ENCODE measurements around the gene CADM2.

CADM2 gene

GRCh38 chr3:85524104-85524503 lies 565.3 kb downstream of the CADM2 start:
- TF ChIP-seq ATF2 (tag by site-specific recombination; IDR thresholded peaks at IDR 0.05; ENCODE audit: low read depth), result peak; percentile 66
- no peak for TF ChIP-seq ZNF664 (tag by site-specific recombination; IDR thresholded peaks at IDR 0.05)
- H3K4me3 ChIP-seq (ENCODE audit: low read depth, low read length), result no peak overlapping the region
- ChIA-PET POLR2A (interaction anchor here (0.5 kb wide), 1 partner anchor 26 kb away, joined by 6 read pairs; no protein-coding TSS in a partner anchor), CTCF (no interaction called here)
- no peak overlapping the region for H3K27ac ChIP-seq (ENCODE audit: extremely low read depth, low read depth, low read length)
- no peaks in the 10 kb centered on the region for H3K9me3 ChIP-seq (ENCODE audit: control insufficient read depth, insufficient read depth, low read depth, low read length)
- no peaks in the 10 kb centered on the region for H3K36me3 ChIP-seq (ENCODE audit: control insufficient read depth in 2 of 2, insufficient read depth in 1 of 2, low read length in 2 of 2)
- no peaks in the 10 kb centered on the region for H3K4me1 ChIP-seq (ENCODE audit: control insufficient read depth, insufficient read depth, low read length)

DNA sequence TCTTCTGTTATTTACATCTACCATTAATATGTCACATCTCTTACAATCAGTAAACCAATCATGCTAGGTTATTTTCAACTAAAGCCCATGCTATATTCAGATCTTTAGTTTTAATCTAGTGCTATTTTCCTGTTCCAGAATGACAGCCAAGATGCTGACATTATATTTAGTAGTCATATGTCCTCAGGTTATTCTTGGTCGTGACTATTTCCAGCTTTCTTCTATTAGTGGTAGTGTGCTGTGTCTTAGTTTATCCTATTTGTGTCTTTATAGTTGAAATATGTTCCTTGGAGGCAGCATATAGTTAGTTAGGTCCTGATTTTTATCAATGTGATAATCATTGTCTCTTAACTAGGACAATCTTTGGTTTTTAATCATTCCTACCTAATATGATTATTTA lies 566.5 kb downstream of the CADM2 start:
- Histone ChIP-seq H3K9me3 (ENCODE audit: control insufficient read depth, insufficient read depth, low read depth, low read length) (no peaks in the 10 kb centered on the region), H3K4me3 (ENCODE audit: low read depth, low read length) (no peak overlapping the region), H3K36me3 (ENCODE audit: control insufficient read depth in 2 of 2, insufficient read depth in 1 of 2, low read length in 2 of 2) (no peaks in the 10 kb centered on the region), H3K27ac (ENCODE audit: extremely low read depth, low read depth, low read length) (no peak overlapping the region), H3K4me1 (ENCODE audit: control insufficient read depth, insufficient read depth, low read length) (no peaks in the 10 kb centered on the region)
- ChIA-PET CTCF (no interaction called here), POLR2A (no interaction called here)
- no peak for TF ChIP-seq TRIM28 (IDR thresholded peaks at IDR 0.05; ENCODE audit: borderline replicate concordance, low read length)
- no peak for TF ChIP-seq KLF1 (tag by site-specific recombination; IDR thresholded peaks at IDR 0.05)
- TF ChIP-seq, protein P1, sequence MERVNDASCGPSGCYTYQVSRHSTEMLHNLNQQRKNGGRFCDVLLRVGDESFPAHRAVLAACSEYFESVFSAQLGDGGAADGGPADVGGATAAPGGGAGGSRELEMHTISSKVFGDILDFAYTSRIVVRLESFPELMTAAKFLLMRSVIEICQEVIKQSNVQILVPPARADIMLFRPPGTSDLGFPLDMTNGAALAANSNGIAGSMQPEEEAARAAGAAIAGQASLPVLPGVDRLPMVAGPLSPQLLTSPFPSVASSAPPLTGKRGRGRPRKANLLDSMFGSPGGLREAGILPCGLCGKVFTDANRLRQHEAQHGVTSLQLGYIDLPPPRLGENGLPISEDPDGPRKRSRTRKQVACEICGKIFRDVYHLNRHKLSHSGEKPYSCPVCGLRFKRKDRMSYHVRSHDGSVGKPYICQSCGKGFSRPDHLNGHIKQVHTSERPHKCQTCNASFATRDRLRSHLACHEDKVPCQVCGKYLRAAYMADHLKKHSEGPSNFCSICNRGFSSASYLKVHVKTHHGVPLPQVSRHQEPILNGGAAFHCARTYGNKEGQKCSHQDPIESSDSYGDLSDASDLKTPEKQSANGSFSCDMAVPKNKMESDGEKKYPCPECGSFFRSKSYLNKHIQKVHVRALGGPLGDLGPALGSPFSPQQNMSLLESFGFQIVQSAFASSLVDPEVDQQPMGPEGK (tag by site-specific recombination; IDR thresholded peaks at IDR 0.05), result no peak
- TF ChIP-seq KLF10 (tag by site-specific recombination; IDR thresholded peaks at IDR 0.05), result no peak
- TF ChIP-seq, protein P2, sequence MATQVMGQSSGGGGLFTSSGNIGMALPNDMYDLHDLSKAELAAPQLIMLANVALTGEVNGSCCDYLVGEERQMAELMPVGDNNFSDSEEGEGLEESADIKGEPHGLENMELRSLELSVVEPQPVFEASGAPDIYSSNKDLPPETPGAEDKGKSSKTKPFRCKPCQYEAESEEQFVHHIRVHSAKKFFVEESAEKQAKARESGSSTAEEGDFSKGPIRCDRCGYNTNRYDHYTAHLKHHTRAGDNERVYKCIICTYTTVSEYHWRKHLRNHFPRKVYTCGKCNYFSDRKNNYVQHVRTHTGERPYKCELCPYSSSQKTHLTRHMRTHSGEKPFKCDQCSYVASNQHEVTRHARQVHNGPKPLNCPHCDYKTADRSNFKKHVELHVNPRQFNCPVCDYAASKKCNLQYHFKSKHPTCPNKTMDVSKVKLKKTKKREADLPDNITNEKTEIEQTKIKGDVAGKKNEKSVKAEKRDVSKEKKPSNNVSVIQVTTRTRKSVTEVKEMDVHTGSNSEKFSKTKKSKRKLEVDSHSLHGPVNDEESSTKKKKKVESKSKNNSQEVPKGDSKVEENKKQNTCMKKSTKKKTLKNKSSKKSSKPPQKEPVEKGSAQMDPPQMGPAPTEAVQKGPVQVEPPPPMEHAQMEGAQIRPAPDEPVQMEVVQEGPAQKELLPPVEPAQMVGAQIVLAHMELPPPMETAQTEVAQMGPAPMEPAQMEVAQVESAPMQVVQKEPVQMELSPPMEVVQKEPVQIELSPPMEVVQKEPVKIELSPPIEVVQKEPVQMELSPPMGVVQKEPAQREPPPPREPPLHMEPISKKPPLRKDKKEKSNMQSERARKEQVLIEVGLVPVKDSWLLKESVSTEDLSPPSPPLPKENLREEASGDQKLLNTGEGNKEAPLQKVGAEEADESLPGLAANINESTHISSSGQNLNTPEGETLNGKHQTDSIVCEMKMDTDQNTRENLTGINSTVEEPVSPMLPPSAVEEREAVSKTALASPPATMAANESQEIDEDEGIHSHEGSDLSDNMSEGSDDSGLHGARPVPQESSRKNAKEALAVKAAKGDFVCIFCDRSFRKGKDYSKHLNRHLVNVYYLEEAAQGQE (tag by site-specific recombination; IDR thresholded peaks at IDR 0.05), result no peak
- TF ChIP-seq SCRT2 (tag by site-specific recombination; IDR thresholded peaks at IDR 0.05), result no peak
- no peak for TF ChIP-seq BCL11B (tag by site-specific recombination; IDR thresholded peaks at IDR 0.05; ENCODE audit: low read depth)

GRCh38 chr3:85533586-85533985 lies 574.8 kb downstream of the CADM2 start:
- CTCF ChIA-PET, result no interaction called here
- Histone ChIP-seq H3K4me3 (ENCODE audit: low read depth, low read length) (no peak overlapping the region), H3K4me1 (ENCODE audit: control insufficient read depth, insufficient read depth, low read length) (no peaks in the 10 kb centered on the region), H3K9me3 (ENCODE audit: control insufficient read depth, insufficient read depth, low read depth, low read length) (no peaks in the 10 kb centered on the region), H3K36me3 (ENCODE audit: control insufficient read depth in 2 of 2, insufficient read depth in 1 of 2, low read length in 2 of 2) (no peaks in the 10 kb centered on the region), H3K27ac (ENCODE audit: extremely low read depth, low read depth, low read length) (no peak overlapping the region)
- TF ChIP-seq ZNF792 (tag by site-specific recombination; IDR thresholded peaks at IDR 0.05) (no peak), ZNF248 (tag by site-specific recombination; IDR thresholded peaks at IDR 0.05) (no peak), ZNF19 (tag by site-specific recombination; IDR thresholded peaks at IDR 0.05; ENCODE audit: low read depth) (no peak), GLIS2 (tag by site-specific recombination; IDR thresholded peaks at IDR 0.05) (no peak), PRDM1 (tag by site-specific recombination; IDR thresholded peaks at IDR 0.05) (no peak), ZBTB6 (tag by site-specific recombination; IDR thresholded peaks at IDR 0.05) (no peak)
- TF ChIP-seq, protein P3, sequence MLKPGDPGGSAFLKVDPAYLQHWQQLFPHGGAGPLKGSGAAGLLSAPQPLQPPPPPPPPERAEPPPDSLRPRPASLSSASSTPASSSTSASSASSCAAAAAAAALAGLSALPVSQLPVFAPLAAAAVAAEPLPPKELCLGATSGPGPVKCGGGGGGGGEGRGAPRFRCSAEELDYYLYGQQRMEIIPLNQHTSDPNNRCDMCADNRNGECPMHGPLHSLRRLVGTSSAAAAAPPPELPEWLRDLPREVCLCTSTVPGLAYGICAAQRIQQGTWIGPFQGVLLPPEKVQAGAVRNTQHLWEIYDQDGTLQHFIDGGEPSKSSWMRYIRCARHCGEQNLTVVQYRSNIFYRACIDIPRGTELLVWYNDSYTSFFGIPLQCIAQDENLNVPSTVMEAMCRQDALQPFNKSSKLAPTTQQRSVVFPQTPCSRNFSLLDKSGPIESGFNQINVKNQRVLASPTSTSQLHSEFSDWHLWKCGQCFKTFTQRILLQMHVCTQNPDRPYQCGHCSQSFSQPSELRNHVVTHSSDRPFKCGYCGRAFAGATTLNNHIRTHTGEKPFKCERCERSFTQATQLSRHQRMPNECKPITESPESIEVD (tag by site-specific recombination; IDR thresholded peaks at IDR 0.05), result no peak
- POLR2A ChIA-PET, result no interaction called here
